GM12801 (cell line): Measurements from ENCODE around the gene CIITA.

ENCODE experiments used
- CTCF ChIP-seq: IDR thresholded peaks from one replicate; pipeline ENCODE4 v1.5.1; 2011; ENCODE audit warnings: control low read depth; ENCODE audit not compliant: insufficient read length; ENCODE audit errors: extremely low read depth

The CIITA gene

DNA sequence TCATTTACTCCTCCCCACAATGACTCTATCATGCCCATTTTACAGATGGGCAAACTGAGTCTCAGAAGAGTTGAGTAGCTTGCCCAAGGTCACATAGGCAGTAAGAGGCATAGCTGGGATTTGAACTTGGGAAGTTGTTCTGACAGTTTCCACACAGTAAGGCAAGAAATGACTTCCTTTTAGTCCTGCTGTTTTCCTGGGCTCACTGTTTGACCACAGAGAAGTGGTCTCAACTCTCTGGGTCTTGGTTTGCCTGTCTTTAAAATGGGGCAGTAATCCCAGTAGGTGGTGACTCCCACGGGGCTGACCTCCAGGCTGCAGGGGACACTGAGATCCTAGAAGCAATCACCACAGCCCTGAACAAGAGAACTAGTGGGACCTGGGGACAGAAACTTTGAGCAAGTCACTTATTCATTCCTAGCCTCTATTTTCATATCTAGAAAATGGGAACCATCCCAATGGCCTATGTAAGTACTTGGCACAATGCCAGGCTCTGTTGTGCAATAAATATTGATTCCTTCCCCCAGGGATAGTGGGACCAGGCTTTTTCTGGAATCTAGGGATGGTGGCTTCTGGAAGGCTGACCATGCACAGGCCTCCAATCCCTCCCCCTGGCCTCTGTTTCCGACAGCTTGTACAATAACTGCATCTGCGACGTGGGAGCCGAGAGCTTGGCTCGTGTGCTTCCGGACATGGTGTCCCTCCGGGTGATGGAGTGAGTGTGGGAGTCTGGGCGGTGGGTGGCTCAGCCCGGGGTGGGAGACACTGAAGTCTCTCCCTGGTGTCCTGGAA is 44.7 kb downstream of the CIITA start:
- no peak for TF ChIP-seq CTCF

- no peak for TF ChIP-seq CTCF
These were observed 45.5 kb downstream of the CIITA start for GRCh38 chr16:10922328-10923145.

DNA sequence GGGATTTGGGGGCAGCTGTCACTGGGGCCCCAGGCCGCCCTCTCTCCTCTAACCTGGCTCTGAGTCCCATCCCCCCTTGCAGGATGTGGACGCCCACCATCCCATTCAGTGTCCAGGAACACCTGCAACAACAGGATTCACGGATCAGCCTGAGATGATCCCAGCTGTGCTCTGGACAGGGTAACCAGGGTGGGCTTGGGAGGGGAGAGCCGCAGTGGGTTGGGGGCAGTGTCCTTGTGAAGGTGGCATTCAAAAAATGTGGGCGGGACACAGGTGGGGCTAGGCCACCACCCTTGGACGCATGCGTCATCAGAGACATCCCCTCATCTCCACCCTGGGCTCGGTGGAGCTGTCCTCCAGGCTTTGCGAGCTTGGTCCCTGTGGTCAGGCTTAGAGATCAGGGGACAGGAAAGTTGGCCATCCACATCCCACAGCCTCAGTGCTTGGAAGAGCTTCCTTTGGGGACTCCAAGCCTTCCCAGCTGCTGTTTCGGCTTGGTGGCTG is 46.2 kb downstream of the CIITA start:
- TF ChIP-seq CTCF: no peak

DNA sequence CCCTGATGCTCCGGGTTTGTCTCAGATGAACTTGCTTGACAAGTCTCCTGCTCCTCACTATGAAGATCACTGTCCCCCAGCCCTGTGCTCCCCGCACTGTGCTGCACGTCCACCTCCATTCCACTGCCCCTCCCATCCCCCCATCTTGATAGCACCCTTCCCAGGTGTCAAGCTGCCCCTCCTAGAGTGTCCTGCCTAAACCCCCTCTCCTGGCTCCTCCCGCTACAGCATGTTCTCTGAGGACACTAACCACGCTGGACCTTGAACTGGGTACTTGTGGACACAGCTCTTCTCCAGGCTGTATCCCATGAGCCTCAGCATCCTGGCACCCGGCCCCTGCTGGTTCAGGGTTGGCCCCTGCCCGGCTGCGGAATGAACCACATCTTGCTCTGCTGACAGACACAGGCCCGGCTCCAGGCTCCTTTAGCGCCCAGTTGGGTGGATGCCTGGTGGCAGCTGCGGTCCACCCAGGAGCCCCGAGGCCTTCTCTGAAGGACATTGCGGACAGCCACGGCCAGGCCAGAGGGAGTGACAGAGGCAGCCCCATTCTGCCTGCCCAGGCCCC is 46.7 kb downstream of the CIITA start:
- no peak for TF ChIP-seq CTCF

GRCh38 chr16:10926094-10926493 is 49.1 kb downstream of the CIITA start:
- no peak for TF ChIP-seq CTCF

- no peak for TF ChIP-seq CTCF
These were observed 49.9 kb downstream of the CIITA start for GRCh38 chr16:10926867-10927266.

DNA sequence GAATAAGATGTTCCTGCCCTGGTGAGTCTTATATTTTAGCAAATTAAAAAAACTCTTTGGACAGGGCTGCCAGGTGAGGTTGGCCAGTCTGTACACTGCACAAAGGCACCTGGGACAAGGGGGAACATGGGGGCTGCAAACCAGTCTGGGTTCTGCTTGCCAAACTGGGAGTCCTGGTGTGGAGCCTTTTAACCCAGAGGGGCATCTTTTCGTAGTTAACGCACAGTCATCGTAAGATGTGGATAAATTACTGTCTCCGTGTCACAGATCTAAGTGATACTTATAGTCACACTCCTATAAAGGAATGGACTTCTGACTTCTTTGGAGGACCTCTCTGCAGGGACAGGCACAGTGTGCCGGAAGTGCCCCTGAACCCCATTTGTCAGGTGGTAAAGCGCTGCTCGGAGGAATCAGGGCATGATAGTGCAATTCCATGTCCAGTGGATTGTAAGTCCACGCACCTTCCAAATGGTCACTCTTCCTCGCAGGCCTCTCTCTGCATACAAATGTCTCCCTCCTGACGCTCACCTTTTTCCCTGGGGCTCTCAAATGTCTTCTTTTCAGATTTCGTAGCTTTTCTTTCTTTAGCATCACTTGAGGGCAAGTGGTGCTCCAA is 50.6 kb downstream of the CIITA start:
- TF ChIP-seq CTCF: no peak
